LNCAP (cell line): Measurements from ENCODE around the gene STAM2.

Source experiments
- TF ChIP-seq, protein P1 (sequence below): fragments of 450-650 bp; IDR thresholded peaks from 2 replicates; pipeline ENCODE4 v1.5.1; 2017; ENCODE audit warnings: mild to moderate bottlenecking

The STAM2 gene

GRCh38 chr2:152174574-152174973 lies 989 bp downstream of the STAM2 start:
- TF ChIP-seq, protein P1, sequence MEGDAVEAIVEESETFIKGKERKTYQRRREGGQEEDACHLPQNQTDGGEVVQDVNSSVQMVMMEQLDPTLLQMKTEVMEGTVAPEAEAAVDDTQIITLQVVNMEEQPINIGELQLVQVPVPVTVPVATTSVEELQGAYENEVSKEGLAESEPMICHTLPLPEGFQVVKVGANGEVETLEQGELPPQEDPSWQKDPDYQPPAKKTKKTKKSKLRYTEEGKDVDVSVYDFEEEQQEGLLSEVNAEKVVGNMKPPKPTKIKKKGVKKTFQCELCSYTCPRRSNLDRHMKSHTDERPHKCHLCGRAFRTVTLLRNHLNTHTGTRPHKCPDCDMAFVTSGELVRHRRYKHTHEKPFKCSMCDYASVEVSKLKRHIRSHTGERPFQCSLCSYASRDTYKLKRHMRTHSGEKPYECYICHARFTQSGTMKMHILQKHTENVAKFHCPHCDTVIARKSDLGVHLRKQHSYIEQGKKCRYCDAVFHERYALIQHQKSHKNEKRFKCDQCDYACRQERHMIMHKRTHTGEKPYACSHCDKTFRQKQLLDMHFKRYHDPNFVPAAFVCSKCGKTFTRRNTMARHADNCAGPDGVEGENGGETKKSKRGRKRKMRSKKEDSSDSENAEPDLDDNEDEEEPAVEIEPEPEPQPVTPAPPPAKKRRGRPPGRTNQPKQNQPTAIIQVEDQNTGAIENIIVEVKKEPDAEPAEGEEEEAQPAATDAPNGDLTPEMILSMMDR = no peak

DNA sequence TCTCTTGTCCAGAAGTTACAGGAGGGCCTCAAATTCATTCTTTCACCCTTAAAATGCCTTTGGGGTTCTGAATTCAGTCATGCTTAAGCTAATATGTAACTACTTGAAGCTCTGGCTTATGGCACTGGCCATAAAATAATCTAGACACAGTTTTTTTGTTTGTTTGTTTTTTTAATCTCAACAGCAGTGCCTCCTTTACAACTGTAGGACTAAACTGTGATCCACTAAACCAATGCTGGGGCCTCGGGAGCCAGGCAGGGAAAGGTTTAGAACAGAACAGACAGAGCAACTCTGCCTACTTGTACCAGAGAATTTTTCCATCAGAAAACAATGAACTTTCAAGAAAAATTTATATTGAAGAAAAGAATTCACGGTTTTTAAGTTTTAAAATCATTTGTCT lies 1.7 kb downstream of the STAM2 start:
- TF ChIP-seq, protein P1 = no peak

GRCh38 chr2:152171718-152172117 lies 3.8 kb downstream of the STAM2 start:
- TF ChIP-seq, protein P1 = no peak

DNA sequence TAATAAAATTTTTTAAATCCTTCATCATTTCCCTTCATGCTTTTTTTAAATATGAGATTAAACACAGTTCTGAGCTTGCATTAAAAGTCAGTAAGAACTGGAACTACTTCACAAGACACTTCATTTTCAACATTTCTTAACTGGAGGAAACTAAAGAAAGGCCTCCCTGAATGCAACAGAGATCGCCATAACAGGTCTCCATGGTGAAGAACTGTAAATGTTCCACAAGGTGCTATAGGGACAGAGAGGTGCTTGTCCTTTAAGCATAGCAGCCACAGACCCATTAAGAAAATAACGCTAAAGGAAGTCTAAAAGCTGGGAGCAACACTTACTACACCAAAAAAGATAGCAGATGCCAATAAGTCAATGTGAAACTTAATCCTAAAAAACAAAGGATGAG lies 8.5 kb downstream of the STAM2 start:
- TF ChIP-seq, protein P1 = no peak

- TF ChIP-seq, protein P1 = no peak
These were observed 8.9 kb downstream of the STAM2 start for GRCh38 chr2:152166633-152167032.

GRCh38 chr2:152165780-152166179 lies 9.8 kb downstream of the STAM2 start:
- TF ChIP-seq, protein P1 = no peak

GRCh38 chr2:152165306-152165705 lies 10.3 kb downstream of the STAM2 start:
- TF ChIP-seq, protein P1 = no peak

- TF ChIP-seq, protein P1 = no peak
These were observed 13.4 kb downstream of the STAM2 start for GRCh38 chr2:152162141-152162540.
